Measurements from ENCODE around the gene UBE2D2.

- TF ChIP-seq CTCF (IDR thresholded peaks at IDR 0.05; ENCODE audit: low read length) = no peak
- no peak for TF ChIP-seq EZH2 (IDR thresholded peaks at IDR 0.05; ENCODE audit: borderline replicate concordance, low read length)
Measured at GRCh38 chr5:139655727-139656271, 94.7 kb downstream of the UBE2D2 start.
